ENCODE data around the gene NSMCE1. TPM values are rescaled to one million over a fixed set of nuclear protein-coding genes. Genes with fewer than 3 reads are reported as not detected.

NSMCE1 gene
- total and polyA plus RNA-seq, 4 experiments from 2014 or later, result 66.6 to 202 (median 106) TPM

DNA sequence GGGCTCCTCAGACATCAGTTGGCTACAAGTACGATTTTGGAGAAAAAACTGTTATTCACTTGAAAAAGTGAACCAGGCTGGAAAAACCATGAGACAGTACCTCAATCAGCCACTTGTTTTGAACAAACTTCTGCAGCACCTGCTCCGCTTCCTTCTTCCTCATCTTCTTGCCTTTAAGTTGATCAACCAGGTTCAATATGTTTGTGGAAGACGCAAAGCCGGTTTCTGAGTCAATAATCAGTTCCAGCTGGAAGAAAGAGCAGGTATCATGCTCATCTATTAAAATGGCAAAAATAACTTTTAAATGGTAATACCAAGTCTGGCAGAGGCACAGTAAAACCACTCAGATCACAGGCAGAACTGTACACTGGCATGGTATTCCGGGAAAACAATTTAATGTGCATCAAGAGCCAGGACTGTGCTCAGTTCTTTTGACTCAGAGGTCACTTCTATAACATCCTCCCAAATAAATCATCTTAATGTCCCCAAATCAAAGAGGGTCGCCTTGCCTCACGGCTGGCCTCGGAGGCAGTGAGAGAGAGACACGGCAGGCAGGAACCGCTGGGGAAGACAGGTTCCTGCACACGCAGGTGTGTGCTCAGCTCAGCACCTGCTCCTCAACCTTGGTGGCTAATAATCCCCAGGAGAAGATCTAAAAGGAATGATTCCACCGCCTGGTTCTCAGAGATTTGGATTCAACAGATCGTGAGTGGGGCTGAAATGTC, 35.5 kb downstream of the NSMCE1 start:
- Mint-ChIP-seq H3K4me3 (peak overlapping the region; percentile 5 to 87 (median 78)), H3K9me3 (no peaks in the 10 kb centered on the region), H3K36me3 (peaks cover 9 to 20% of the 10 kb centered on the region in 2 donors), H3K4me1 (peaks cover 62 to 93% (median 78%) of the 10 kb centered on the region in 4 donors), H3K27me3 (no peaks in the 10 kb centered on the region), H3K27ac (peak overlapping the region; percentile 97 to 100 (median 100))
- H3K27ac ChIP-seq (ENCODE audit: low read depth, low read length), result peak overlapping the region; percentile 90
- no peak for DNase-seq
- H3K4me3 ChIP-seq (ENCODE audit: low read length in 2 of 2), result no peak overlapping the region
- peaks cover 94% of the 10 kb centered on the region for H3K4me1 ChIP-seq (ENCODE audit: insufficient read depth, low read length)
- no peaks in the 10 kb centered on the region for H3K9me3 ChIP-seq (ENCODE audit: control insufficient read depth in 1 of 2, low read length in 2 of 2)
- H3K27me3 ChIP-seq (ENCODE audit: insufficient read depth, low read length), result no peaks in the 10 kb centered on the region
- ChIA-PET POLR2A (ENCODE audit: partially characterized antibody) (interaction anchor here (0.9 to 11.9 kb wide), 13 partner anchors 10 to 230 kb away, joined by 3 to 239 read pairs (median 47); partner anchors contain the start of gene KDM8), CTCF (ENCODE audit: partially characterized antibody) (interaction anchor here (0.8 to 9.9 kb wide), 16 partner anchors 7 to 230 kb away, joined by 3 to 213 read pairs (median 16); partner anchors contain the start of gene NSMCE1)
- intact Hi-C loops (cut with micrococcal nuclease), result no loop called here
- no peaks in the 10 kb centered on the region for H3K36me3 ChIP-seq (ENCODE audit: insufficient read depth, low read length)

DNA sequence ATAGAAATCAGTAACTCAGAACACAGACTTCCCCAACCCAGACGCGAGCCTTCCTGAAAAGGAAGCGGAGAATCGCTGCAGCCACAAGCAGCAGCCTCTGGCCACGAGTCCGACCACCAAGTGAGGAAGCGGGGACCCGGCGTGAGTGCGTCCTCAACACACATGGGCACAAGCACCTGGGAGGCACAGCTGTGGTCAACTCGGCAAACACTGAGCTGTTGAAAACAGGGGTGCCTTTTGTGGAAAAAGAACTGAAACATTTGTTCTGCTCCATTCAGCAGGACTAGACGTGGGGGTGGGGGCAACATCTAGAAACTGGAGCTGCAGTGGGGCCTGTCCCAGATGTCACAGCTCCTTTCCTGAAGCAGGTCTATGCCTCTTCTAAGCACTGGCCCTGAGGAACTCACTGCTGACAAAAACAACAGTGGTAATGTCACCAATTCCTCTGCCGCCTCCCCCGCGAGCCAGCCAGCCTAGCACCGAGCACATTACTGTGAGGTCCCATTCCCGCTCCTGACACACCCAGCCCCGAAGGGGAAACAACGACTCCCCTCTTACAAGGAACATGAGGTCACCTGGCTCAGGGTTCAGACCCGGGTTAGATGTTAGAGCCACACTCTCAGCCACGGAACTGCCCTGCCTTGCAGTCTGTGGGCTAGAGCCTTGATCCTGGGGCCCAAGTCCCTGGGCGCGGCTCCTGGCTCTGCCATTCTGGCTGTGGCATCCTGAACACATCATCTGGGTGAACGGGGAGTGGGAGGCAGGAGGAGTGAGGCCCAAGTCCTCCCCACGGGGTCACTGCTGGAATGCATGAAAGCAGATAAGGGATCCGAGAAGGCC, 36.3 kb downstream of the NSMCE1 start:
- ChIA-PET POLR2A (ENCODE audit: partially characterized antibody) (interaction anchor here (1.0 to 11.9 kb wide), 15 partner anchors 9 to 231 kb away, joined by 3 to 239 read pairs (median 24); partner anchors contain the start of genes IL21R, KDM8 and NSMCE1), CTCF (ENCODE audit: partially characterized antibody) (interaction anchor here (0.8 to 9.9 kb wide), 13 partner anchors 10 to 231 kb away, joined by 3 to 213 read pairs (median 14); partner anchors contain the start of gene NSMCE1)
- Mint-ChIP-seq H3K36me3 (peaks cover 9 to 20% of the 10 kb centered on the region in 2 donors), H3K4me3 (peak overlapping the region; percentile 52 to 87 (median 78)), H3K9me3 (no peaks in the 10 kb centered on the region), H3K27me3 (no peaks in the 10 kb centered on the region), H3K4me1 (peaks cover 54 to 88% (median 70%) of the 10 kb centered on the region in 4 donors), H3K27ac (peak overlapping the region; percentile 97 to 100 (median 100))
- DNase-seq, result peak in 1 of 5 donors; percentile 57
- intact Hi-C loops (cut with micrococcal nuclease), result no loop called here
- H3K27me3 ChIP-seq (ENCODE audit: insufficient read depth, low read length), result no peaks in the 10 kb centered on the region
- no peaks in the 10 kb centered on the region for H3K36me3 ChIP-seq (ENCODE audit: insufficient read depth, low read length)
- peak overlapping the region in 1 of 2 donors; percentile 45 for H3K4me3 ChIP-seq (ENCODE audit: low read length in 2 of 2)
- H3K4me1 ChIP-seq (ENCODE audit: insufficient read depth, low read length), result peaks cover 86% of the 10 kb centered on the region
- H3K27ac ChIP-seq (ENCODE audit: low read depth, low read length), result peak overlapping the region; percentile 90
- H3K9me3 ChIP-seq (ENCODE audit: control insufficient read depth in 1 of 2, low read length in 2 of 2), result no peaks in the 10 kb centered on the region

GRCh38 chr16:27231692-27232060, 36.9 kb downstream of the NSMCE1 start:
- Mint-ChIP-seq H3K9me3 (no peaks in the 10 kb centered on the region), H3K4me1 (peaks cover 50 to 88% (median 68%) of the 10 kb centered on the region in 4 donors), H3K27ac (peak overlapping the region; percentile 97 to 100 (median 100)), H3K4me3 (peak overlapping the region; percentile 52 to 87 (median 78)), H3K27me3 (no peaks in the 10 kb centered on the region), H3K36me3 (peaks cover 9 to 17% of the 10 kb centered on the region in 2 donors)
- CTCF ChIA-PET (ENCODE audit: partially characterized antibody), result interaction anchor here (0.8 to 9.9 kb wide), 12 partner anchors 10 to 232 kb away, joined by 3 to 213 read pairs (median 10); no protein-coding TSS in a partner anchor
- Histone ChIP-seq H3K4me1 (ENCODE audit: insufficient read depth, low read length) (peaks cover 80% of the 10 kb centered on the region), H3K9me3 (ENCODE audit: control insufficient read depth in 1 of 2, low read length in 2 of 2) (no peaks in the 10 kb centered on the region), H3K27ac (ENCODE audit: low read depth, low read length) (peak overlapping the region; percentile 90), H3K27me3 (ENCODE audit: insufficient read depth, low read length) (no peaks in the 10 kb centered on the region), H3K4me3 (ENCODE audit: low read length in 2 of 2) (peak overlapping the region in 1 of 2 donors; percentile 45), H3K36me3 (ENCODE audit: insufficient read depth, low read length) (no peaks in the 10 kb centered on the region)
- POLR2A ChIA-PET (ENCODE audit: partially characterized antibody), result interaction anchor here (0.9 to 11.9 kb wide), 15 partner anchors 28 to 218 kb away, joined by 3 to 239 read pairs (median 22); partner anchors contain the start of genes IL21R, KDM8 and NSMCE1
- intact Hi-C loops (cut with micrococcal nuclease), result no loop called here
- DNase-seq, result no peak

GRCh38 chr16:27230562-27231001, 38.0 kb downstream of the NSMCE1 start:
- peaks cover 5% of the 10 kb centered on the region for H3K36me3 ChIP-seq (ENCODE audit: insufficient read depth, low read length)
- H3K9me3 ChIP-seq (ENCODE audit: control insufficient read depth in 1 of 2, low read length in 2 of 2), result no peaks in the 10 kb centered on the region
- Mint-ChIP-seq H3K4me1 (peaks cover 50 to 88% (median 69%) of the 10 kb centered on the region in 4 donors), H3K36me3 (peaks cover 13 to 25% of the 10 kb centered on the region in 2 donors), H3K27me3 (no peaks in the 10 kb centered on the region), H3K27ac (peak overlapping the region; percentile 97 to 100 (median 100)), H3K4me3 (peak overlapping the region; percentile 79 to 92 (median 86)), H3K9me3 (no peaks in the 10 kb centered on the region)
- H3K27me3 ChIP-seq (ENCODE audit: insufficient read depth, low read length), result no peaks in the 10 kb centered on the region
- ChIA-PET POLR2A (ENCODE audit: partially characterized antibody) (interaction anchor here (0.6 to 11.9 kb wide), 34 partner anchors 9 to 319 kb away, joined by 3 to 239 read pairs (median 4); partner anchors contain the start of genes GTF3C1, IL21R, KATNIP and KDM8), CTCF (ENCODE audit: partially characterized antibody) (interaction anchor here (0.8 to 9.9 kb wide), 36 partner anchors 9 to 230 kb away, joined by 3 to 213 read pairs (median 6); partner anchors contain the start of genes KDM8 and NSMCE1)
- peak overlapping the region in 1 of 2 donors; percentile 45 for H3K4me3 ChIP-seq (ENCODE audit: low read length in 2 of 2)
- H3K27ac ChIP-seq (ENCODE audit: low read depth, low read length), result peak overlapping the region; percentile 90
- peaks cover 69% of the 10 kb centered on the region for H3K4me1 ChIP-seq (ENCODE audit: insufficient read depth, low read length)
- intact Hi-C loops (cut with micrococcal nuclease), result loop anchor here (1.0 kb wide), 4 partner anchors 27 to 227 kb away; partner anchors contain the start of gene KDM8
- DNase-seq, result peak; percentile 79 to 86 (median 84)

GRCh38 chr16:27229891-27230470, 38.6 kb downstream of the NSMCE1 start:
- peak overlapping the region; percentile 90 for H3K27ac ChIP-seq (ENCODE audit: low read depth, low read length)
- H3K4me3 ChIP-seq (ENCODE audit: low read length in 2 of 2), result peak overlapping the region in 1 of 2 donors; percentile 45
- intact Hi-C loops (cut with micrococcal nuclease), result loop anchor here (1.0 kb wide), 4 partner anchors 27 to 227 kb away; partner anchors contain the start of gene KDM8
- Mint-ChIP-seq H3K4me1 (peaks cover 45 to 83% (median 64%) of the 10 kb centered on the region in 4 donors), H3K36me3 (peaks cover 13 to 23% of the 10 kb centered on the region in 2 donors), H3K9me3 (no peaks in the 10 kb centered on the region), H3K27me3 (no peaks in the 10 kb centered on the region), H3K4me3 (peak overlapping the region; percentile 79 to 92 (median 86)), H3K27ac (peak overlapping the region; percentile 97 to 100 (median 100))
- POLR2A ChIA-PET (ENCODE audit: partially characterized antibody), result interaction anchor here (0.6 to 11.9 kb wide), 28 partner anchors 8 to 320 kb away, joined by 3 to 239 read pairs (median 6); partner anchors contain the start of genes GTF3C1, IL21R, KATNIP and KDM8
- CTCF ChIA-PET (ENCODE audit: partially characterized antibody), result interaction anchor here (0.7 to 9.9 kb wide), 34 partner anchors 8 to 229 kb away, joined by 3 to 213 read pairs (median 6); partner anchors contain the start of genes KDM8 and NSMCE1
- H3K27me3 ChIP-seq (ENCODE audit: insufficient read depth, low read length), result no peaks in the 10 kb centered on the region
- no peaks in the 10 kb centered on the region for H3K9me3 ChIP-seq (ENCODE audit: control insufficient read depth in 1 of 2, low read length in 2 of 2)
- DNase-seq, result no peak
- H3K4me1 ChIP-seq (ENCODE audit: insufficient read depth, low read length), result peaks cover 63% of the 10 kb centered on the region
- H3K36me3 ChIP-seq (ENCODE audit: insufficient read depth, low read length), result peaks cover 5% of the 10 kb centered on the region

Data from CD4-positive, alpha-beta memory T cell (primary cell).